GM13977 (cell line): Measurements from ENCODE around the gene FGGY.

Source experiments
- DNase-seq: peaks from one replicate; pipeline ENCODE4 v3.0.0; 2012; ENCODE audit warnings: low spot score
- CTCF ChIP-seq: IDR thresholded peaks from 2 replicates; pipeline ENCODE4 v1.5.1; 2012; ENCODE audit warnings: mild to moderate bottlenecking, control low read depth; ENCODE audit not compliant: insufficient read depth; ENCODE audit errors: extremely low read depth, missing control alignments
- in situ Hi-C: fragments of 300-500 bp; cut with MboI; formaldehyde crosslinking; loops from one replicate; pipeline ENCODE4 v1.12.0; 2022; ENCODE audit warnings: low sequenced_read_pairs, low pct_unique_long_range_greater_than_20kb, mixed read lengths, inconsistent platforms; ENCODE audit not compliant: unreplicated experiment

FGGY gene

GRCh38 chr1:59692591-59692990 is 395.7 kb downstream of the FGGY start:
- in situ Hi-C loops = no loop called here
- DNase-seq = no peak
- TF ChIP-seq CTCF = no peak

GRCh38 chr1:59693406-59693805 is 396.5 kb downstream of the FGGY start:
- in situ Hi-C loops = no loop called here
- no peak for TF ChIP-seq CTCF
- DNase-seq = no peak

- in situ Hi-C loops = no loop called here
- DNase-seq = no peak
- no peak for TF ChIP-seq CTCF
These were observed 398.4 kb downstream of the FGGY start for GRCh38 chr1:59695252-59695651.

GRCh38 chr1:59696421-59697115 is 399.7 kb downstream of the FGGY start:
- no peak for DNase-seq
- in situ Hi-C loops = no loop called here
- TF ChIP-seq CTCF = no peak

- no peak for TF ChIP-seq CTCF
- DNase-seq = no peak
- in situ Hi-C loops = no loop called here
These were observed 400.4 kb downstream of the FGGY start for GRCh38 chr1:59697150-59697800.

GRCh38 chr1:59698386-59698785 is 401.5 kb downstream of the FGGY start:
- in situ Hi-C loops = no loop called here
- DNase-seq = no peak
- TF ChIP-seq CTCF = no peak
